Measurements from ENCODE around the gene SCMH1. TPM values are rescaled to one million over a fixed set of nuclear protein-coding genes. Genes with fewer than 3 reads are reported as not detected.

SCMH1 gene
- total RNA-seq, result 10 to 100 TPM; 28.3 to 39.4 (median 31.2) TPM
- 10 to 100 TPM; 16.2 to 18.2 (median 17.2) TPM for polyA plus RNA-seq
- long read RNA-seq, donor 1, partial matches to known transcripts, result 10 of 28 reads
- long read RNA-seq, donor 1, other reads (novel, unspliced or antisense), result 14 of 28 reads
- long read RNA-seq, donor 2, partial matches to known transcripts, result 16 of 31 reads
- long read RNA-seq, donor 2, other reads (novel, unspliced or antisense), result 15 of 31 reads

DNA sequence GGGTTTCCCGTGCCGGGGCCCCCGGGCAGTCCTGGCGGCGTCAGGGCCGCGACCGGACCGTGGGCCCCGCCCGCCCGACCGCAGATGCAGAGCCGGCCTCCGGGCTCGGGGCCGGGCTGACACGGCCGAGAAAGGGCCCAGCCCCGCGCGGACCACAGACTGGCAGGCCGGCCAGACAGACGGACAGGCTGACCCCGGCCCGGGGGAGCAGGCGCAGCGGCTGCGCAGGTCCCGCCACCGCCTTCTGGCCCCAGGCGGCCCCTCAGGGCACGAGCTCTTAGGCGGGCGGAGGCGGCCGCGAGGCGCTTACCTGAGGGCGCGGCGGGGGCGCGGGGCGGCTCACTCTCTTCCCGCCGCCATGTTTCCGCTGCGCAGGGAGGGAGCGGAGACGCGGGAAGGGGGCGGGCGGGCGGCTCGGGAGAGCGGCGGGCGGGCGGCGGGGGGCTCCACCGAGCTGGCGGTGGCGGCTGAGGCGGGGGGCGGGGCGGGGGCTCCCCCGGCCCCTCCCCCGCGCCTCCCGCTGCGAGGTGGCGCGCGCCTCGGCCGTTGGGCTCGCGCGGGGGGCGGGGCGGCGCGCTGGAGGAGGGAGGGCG is at the start of gene SCMH1:
Gene SCMH1, minus strand, starts transcription at position 558 of the 593 bp plus-strand sequence. CDS start 56,173 bp downstream, outside the sequence.
- 0 to 1% (median 1%) methylated on average over 15 to 80 of the region's 85 CpGs for WGBS, 3 donors
- H3K9me3 ChIP-seq, result no peaks in the 10 kb centered on the region
- no peaks in the 10 kb centered on the region for H3K36me3 ChIP-seq (ENCODE audit: insufficient read depth in 1 of 2, low read depth in 1 of 2)
- no peaks in the 10 kb centered on the region for H3K27me3 ChIP-seq (ENCODE audit: insufficient read depth in 3 of 3, low read length in 2 of 3)
- H3K4me1 ChIP-seq, result peaks cover 15% of the 10 kb centered on the region
- TF ChIP-seq, protein P1, sequence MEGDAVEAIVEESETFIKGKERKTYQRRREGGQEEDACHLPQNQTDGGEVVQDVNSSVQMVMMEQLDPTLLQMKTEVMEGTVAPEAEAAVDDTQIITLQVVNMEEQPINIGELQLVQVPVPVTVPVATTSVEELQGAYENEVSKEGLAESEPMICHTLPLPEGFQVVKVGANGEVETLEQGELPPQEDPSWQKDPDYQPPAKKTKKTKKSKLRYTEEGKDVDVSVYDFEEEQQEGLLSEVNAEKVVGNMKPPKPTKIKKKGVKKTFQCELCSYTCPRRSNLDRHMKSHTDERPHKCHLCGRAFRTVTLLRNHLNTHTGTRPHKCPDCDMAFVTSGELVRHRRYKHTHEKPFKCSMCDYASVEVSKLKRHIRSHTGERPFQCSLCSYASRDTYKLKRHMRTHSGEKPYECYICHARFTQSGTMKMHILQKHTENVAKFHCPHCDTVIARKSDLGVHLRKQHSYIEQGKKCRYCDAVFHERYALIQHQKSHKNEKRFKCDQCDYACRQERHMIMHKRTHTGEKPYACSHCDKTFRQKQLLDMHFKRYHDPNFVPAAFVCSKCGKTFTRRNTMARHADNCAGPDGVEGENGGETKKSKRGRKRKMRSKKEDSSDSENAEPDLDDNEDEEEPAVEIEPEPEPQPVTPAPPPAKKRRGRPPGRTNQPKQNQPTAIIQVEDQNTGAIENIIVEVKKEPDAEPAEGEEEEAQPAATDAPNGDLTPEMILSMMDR (IDR thresholded peaks at IDR 0.05), result no peak
- H3K4me3 ChIP-seq, result peak within 1 kb of the TSS; percentile 96
- ATAC-seq, result peak; percentile 58 to 70 (median 62)
- peak within 1 kb of the TSS; percentile 94 for H3K27ac ChIP-seq
- intact Hi-C loops (cut with DNase I), result no loop called here
- peak; percentile 48 to 72 for DNase-seq

- Histone ChIP-seq H3K27me3 (ENCODE audit: insufficient read depth in 3 of 3, low read length in 2 of 3) (no peaks in the 10 kb centered on the region), H3K36me3 (ENCODE audit: insufficient read depth in 1 of 2, low read depth in 1 of 2) (no peaks in the 10 kb centered on the region), H3K27ac (no peak overlapping the region), H3K4me3 (no peak overlapping the region), H3K9me3 (no peaks in the 10 kb centered on the region), H3K4me1 (no peaks in the 10 kb centered on the region)
- intact Hi-C loops (cut with DNase I), result no loop called here
- WGBS, 3 donors, result 80 to 93% (median 81%) methylated on average over 5 of the region's 5 CpGs
- DNase-seq (no peak), ATAC-seq (no peak)
- TF ChIP-seq, protein P1 (IDR thresholded peaks at IDR 0.05), result no peak
Observed at GRCh38 chr1:41291195-41291594, 49.1 kb upstream of the SCMH1 start.

GRCh38 chr1:41289196-41289595 is 47.1 kb upstream of the SCMH1 start:
- ATAC-seq (no peak), DNase-seq (no peak)
- 82 to 92% (median 85%) methylated on average over 5 of the region's 5 CpGs for WGBS, 3 donors
- Histone ChIP-seq H3K27ac (no peak overlapping the region), H3K4me1 (no peaks in the 10 kb centered on the region), H3K4me3 (no peak overlapping the region), H3K27me3 (ENCODE audit: insufficient read depth in 3 of 3, low read length in 2 of 3) (no peaks in the 10 kb centered on the region), H3K9me3 (no peaks in the 10 kb centered on the region), H3K36me3 (ENCODE audit: insufficient read depth in 1 of 2, low read depth in 1 of 2) (no peaks in the 10 kb centered on the region)
- intact Hi-C loops (cut with DNase I), result no loop called here
- TF ChIP-seq, protein P1 (IDR thresholded peaks at IDR 0.05), result no peak

DNA sequence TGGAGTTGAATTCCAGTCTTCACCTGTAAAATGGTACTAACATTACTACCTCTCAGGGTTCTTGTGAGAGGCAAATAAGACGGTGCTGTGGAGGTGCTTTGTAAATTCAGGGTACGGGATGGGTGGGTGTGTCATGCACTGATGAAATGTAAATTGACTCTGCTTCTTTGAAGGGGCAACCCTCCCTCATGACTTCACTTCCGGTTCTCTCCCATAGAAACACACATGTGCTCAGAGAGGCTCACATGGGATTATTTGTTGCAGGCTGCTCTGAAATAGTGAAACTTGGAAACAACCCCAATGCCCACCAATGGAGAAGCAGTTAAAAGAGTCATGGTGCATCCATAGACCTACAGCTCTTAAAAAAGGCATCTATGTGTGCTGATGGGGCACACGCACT is 44.9 kb upstream of the SCMH1 start:
- WGBS, 3 donors, result 75 to 85% (median 84%) methylated on average over 4 of the region's 4 CpGs
- Histone ChIP-seq H3K4me1 (no peaks in the 10 kb centered on the region), H3K36me3 (ENCODE audit: insufficient read depth in 1 of 2, low read depth in 1 of 2) (no peaks in the 10 kb centered on the region), H3K27me3 (ENCODE audit: insufficient read depth in 3 of 3, low read length in 2 of 3) (no peaks in the 10 kb centered on the region), H3K9me3 (no peaks in the 10 kb centered on the region), H3K27ac (no peak overlapping the region), H3K4me3 (no peak overlapping the region)
- intact Hi-C loops (cut with DNase I), result no loop called here
- DNase-seq, result no peak
- TF ChIP-seq, protein P1 (IDR thresholded peaks at IDR 0.05), result no peak
- no peak for ATAC-seq

Data from psoas muscle (tissue), 8 donors.